ENCODE results near the gene DEFB115.
A peak's percentile ranks its signal among the peaks of the same experiment; 100 is the strongest.
"Not testable (repeated sequence)": the region's sequence is repeated elsewhere in the genome, so short reads cannot be mapped to it uniquely, and the experiment has no call there.

Gene DEFB115, protein sequence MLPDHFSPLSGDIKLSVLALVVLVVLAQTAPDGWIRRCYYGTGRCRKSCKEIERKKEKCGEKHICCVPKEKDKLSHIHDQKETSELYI

DNA sequence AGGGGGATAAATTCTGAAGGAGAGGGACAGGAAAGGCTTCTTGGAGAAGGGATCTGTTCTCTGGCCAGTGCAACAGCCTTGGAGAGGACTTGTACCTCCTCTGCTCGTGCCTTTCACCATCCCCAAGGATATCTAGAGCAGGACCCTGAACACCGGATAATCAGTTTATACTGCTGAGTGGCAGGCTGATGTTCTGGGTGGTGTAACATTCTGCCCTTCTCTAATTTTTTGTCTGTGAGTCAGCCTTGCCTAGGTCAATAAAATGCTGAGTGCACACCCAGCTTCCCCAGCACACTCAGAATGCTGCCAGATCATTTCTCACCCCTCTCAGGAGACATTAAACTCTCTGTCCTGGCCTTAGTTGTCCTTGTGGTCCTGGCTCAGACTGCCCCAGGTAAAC lies at the start of gene DEFB115:
Gene DEFB115, plus strand, starts transcription at position 301 of the 400 bp plus-strand sequence. Its CDS starts 0 bp downstream, at position 301.
- DNase-seq = no peak

DNA sequence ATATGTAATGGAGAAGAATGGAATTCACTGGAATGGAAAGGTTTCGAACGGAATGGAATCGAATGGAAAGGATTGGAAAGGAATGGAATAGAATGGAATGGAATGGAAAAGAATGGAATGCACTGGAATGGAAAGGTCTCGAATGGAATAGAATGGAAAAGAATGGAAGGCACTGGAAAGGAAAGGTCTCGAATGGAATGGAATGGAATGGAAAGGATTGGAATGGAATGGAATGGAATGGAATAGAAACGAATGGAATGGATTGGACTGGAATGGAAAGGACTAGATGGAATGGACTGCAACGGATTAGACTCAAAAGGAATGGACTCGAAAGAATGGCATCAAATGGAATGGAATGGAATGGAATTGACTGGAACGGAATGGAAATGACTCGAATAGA lies 20.5 kb upstream of the DEFB115 start:
- no peak for DNase-seq

DNA sequence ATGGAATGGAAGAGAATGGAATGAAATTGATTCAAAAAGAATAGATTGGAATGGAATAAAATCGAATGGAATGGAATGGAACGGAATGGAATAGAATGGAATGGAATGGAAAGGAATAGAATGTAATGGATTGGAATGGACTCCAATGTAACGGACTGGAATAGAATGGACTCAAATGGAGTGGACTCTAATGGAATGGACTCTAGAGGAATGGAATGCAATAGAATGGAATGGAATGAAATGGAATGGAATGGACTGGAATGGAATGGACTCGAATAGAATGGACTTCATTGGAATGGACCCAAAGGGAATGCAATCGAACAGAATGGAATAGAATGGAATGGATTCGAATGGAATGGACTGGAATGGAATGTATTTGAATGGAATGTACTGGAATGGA lies 19.7 kb upstream of the DEFB115 start:
- no peak for DNase-seq

DNA sequence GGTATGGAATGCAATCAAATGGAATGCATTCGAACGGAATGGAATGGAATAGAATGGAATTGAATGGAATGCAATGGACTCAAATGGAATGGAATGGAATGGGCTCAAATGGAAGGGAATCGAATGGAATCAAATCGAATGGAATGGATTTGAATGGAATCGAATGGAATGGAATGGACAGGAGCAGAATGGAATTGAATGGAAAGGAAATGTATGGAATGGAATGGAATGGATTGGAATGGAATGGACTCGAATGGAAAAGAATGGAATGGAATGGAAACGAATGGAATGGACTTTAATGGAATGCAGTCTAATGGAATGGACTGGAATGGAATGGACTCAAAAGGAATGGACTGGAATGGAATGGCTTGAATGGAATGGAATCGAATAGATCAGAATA lies 18.3 kb upstream of the DEFB115 start:
- DNase-seq = no peak

DNA sequence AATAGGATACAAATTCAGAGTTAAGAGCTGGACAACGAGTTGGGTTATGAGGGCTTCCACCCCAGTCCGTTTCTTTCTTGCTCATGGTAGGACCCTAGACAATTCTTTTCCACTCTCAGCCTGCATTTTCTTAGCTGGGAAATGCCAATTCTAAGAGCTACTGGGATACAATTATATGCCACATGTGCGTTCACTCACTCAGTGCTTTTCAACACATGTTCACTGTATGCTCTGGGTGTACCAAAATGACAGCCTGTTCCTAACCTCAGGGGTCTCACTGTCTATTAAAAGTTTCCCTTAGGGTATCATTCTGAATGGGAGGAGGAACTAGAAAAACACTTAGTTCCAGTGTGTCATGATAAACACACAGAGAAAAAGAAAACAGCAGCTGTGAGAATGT lies 505 bp upstream of the DEFB115 start:
- no peak for DNase-seq

DNA sequence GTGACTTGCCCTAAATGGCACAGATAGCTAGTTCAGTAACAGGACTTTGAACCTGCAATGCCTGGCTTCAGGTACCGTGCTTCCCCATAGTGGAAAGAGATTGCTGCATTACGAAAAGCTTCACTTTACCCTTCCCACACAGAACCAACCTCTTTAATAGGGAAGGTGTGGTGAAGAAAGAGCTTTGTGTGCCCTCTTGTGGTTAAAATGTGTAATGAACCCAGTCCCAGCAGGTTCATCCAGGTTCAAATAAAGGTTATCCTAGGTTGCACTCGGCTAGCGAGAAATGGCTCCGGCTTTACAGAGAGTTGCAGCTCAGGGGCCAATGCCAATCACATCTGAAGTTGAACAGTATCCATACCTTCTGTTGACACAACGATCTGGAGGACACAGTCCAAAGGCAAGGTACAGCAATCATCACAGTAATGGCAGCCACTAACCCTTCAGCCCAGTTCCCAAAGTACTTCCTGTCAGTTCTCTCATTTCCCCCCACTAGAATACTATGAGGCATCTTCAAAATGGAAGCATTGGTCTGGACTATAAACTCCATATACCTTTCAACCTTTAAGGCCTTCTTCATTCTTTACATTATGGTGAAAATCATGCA lies 3.0 kb downstream of the DEFB115 start:
- DNase-seq = peak; percentile 47

DNA sequence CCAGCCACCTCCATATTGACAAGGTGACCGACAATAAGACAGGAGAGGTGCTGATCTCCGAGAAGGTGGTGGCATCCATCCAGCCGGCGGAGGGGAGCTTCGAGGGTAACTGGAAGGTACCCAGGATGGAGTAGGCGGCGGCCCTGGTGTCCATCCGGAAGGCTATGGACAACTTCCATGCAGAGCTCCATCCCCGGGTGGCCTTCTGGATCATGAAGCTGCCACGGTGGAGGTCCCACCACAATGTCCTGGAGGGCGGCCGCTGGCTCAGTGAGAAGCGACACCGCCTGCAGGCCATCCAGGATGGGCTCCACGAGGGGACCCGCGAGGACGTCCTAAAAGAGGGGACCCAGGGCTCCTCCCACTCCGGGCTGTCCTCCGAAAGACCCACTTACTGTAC lies 17.0 kb downstream of the DEFB115 start:
- no peak for DNase-seq

DNA sequence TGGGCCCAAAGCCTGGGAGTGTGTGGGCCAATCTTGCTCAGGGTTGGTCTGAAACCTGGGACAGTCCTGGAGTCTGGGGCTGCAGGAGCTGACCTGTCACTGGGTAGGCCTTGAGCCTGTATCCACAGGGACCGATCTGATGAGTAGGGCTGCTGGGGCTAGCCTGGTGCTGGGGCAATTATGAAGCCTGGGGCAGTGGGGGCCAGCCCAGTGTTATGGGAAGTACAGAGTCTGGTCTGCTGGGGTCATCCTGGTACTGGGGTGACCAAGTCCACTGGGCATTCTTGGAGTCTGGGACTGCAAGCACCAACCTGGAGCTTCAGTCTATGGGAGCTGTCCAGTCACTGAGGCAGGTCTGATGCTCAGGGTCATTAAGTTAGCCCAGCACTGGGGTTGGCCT lies 20.7 kb downstream of the DEFB115 start:
- no peak for DNase-seq

DNA sequence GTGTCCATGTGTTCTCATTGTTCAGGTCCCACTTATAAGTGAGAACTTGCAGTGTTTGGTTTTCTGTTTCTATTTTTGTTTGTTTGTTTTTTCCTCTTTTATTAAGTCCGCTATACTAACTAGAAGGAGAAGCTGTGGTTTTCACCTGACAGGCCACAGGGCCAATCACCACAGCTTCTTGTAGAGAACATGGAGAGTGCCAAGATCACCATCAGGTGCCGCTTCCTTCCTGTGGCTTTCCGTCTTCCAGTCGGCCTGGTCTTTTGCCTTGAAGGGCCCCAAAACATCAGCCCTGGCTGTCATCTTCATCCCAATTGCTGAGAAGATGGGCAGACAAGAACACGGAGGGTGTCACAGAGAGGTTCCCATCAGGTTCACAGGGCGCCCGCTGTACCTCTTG lies 27.5 kb downstream of the DEFB115 start:
- DNase-seq = not testable (repeated sequence)

DNA sequence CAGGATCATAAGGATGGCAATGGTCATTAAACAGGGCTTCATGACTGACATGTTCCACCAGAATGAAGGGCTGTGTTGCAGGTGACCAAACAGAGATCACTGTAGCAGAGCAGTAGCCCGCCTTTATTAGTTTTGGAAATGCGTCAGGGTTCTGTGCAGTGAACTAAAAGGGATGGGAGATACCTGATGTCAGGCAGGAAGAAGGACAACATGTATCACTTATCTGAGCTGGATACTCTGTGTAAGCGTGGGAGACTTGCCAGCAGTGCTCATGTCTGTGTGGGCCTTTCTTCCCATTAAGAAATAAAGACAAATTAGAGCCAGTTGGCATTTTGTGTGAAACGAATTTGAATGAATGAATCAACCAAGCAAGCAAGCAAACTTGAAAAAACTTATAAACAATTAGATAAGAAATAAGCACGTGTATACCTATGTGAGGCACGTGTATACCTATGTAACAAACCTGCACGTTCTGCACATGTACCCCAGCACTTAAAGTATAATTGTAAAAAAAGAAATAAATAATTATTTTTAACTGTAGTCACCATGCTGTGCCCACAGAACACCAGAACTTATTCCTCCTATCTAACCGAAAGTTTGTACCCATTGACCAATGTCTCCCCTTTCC lies 51.2 kb downstream of the DEFB115 start, which contains the start of gene DEFB116:
Gene DEFB116, minus strand, starts transcription at position 51 of the 628 bp plus-strand sequence. Its CDS starts 0 bp downstream, at position 51.
- DNase-seq = no peak
